HCT116 (cell line): ENCODE results near the gene CAPZB. TPM values are rescaled to one million over a fixed set of nuclear protein-coding genes. Genes with fewer than 3 reads are reported as not detected.

Source experiments
- ATAC-seq: fragments of 200-7000 bp; cut with Tn5 transposase; 2 replicates; pipeline ENCODE4 v1.9.1; 2020; ENCODE audit warnings: mild to moderate bottlenecking, moderate library complexity
- BruUV-seq: library from RNA; stranded (reverse); fragments of 400-500 nt; replicated peaks from 2 replicates; lab custom pipeline; 2021; lab: Mats Ljungman, UMichigan
- CTCF ChIA-PET: fragments of 300-600 bp; sonication (Branson Sonifier 250); formaldehyde crosslinking; loops from one replicate; lab custom pipeline; 2021; ENCODE audit warnings: antibody characterized with exemption; lab: Charles Lee
- POLR2A ChIA-PET: fragments of 300-600, 350-600 bp; sonication (Branson Sonifier 250); formaldehyde crosslinking; loops from one replicate; lab custom pipeline; 2021; ENCODE audit warnings: antibody characterized with exemption; lab: Charles Lee
- RAD21 ChIA-PET, 2 experiments: fragments of 300-600 bp; sonication (Branson Sonifier 250); formaldehyde crosslinking; loops; one replicate each; lab custom pipeline; 2023; ENCODE audit warnings: low total read pairs in 2 of 2; ENCODE audit not compliant: uncharacterized antibody in 2 of 2, unreplicated experiment in 2 of 2, low non-redundant PET in 1 of 2; lab: Charles Lee
- DNase-seq: peaks from one replicate; pipeline ENCODE4 v3.0.0-alpha.2; 2010; ENCODE audit warnings: low read depth, low spot score
- H2AFZ ChIP-seq: fragments of 200-600 bp; shearing (Covaris generic), sonication (generic); 2 replicates; pipeline ENCODE4 v1.6.1; 2017; ENCODE audit warnings: low read depth, mixed run types, mixed read lengths, antibody characterized with exemption, low read length; ENCODE audit not compliant: poor library complexity, severe bottlenecking
- H3K27ac ChIP-seq: 2 replicates; pipeline ENCODE4 v1.5.1; 2012; ENCODE audit warnings: low read depth, low read length
- H3K27me3 ChIP-seq: fragments of 200-600 bp; sonication (generic); 2 replicates; pipeline ENCODE4 v1.6.1; 2016; ENCODE audit warnings: mixed run types, low read length, mixed read lengths; ENCODE audit not compliant: insufficient read depth
- H3K36me3 ChIP-seq, 2 experiments: fragments of 200-500 bp in 1 of 2; fragments of 200-600 bp in 1 of 2; sonication (Bioruptor generic) in 1 of 2; sonication (generic) in 1 of 2; 2 replicates each; pipeline versions ENCODE4 v1.5.1 to v1.6.1; 2014 to 2016; ENCODE audit warnings: low read length in 2 of 2, inconsistent platforms in 1 of 2, mixed read lengths in 1 of 2, mixed run types in 1 of 2; ENCODE audit not compliant: insufficient read depth in 2 of 2, control insufficient read depth in 1 of 2
- H3K4me1 ChIP-seq, 2 experiments: fragments of 200-600 bp in 1 of 2; sonication (generic) in 1 of 2; 2 replicates each; pipeline versions ENCODE4 v1.5.1 to v1.6.1; 2012 to 2017; ENCODE audit warnings: low read length in 2 of 2, inconsistent platforms in 1 of 2, mild to moderate bottlenecking in 1 of 2, mixed read lengths in 1 of 2, mixed run types in 1 of 2, moderate library complexity in 1 of 2; ENCODE audit not compliant: insufficient read depth in 2 of 2, control insufficient read depth in 1 of 2
- H3K4me2 ChIP-seq: fragments of 200-600 bp; sonication (generic); 2 replicates; pipeline ENCODE4 v1.6.1; 2017; ENCODE audit warnings: mixed run types, low read length, mixed read lengths
- H3K4me3 ChIP-seq, 2 experiments: fragments of 200-600 bp in 1 of 2; sonication (generic) in 1 of 2; replicated peaks in 1 of 2; 2 replicates each; pipeline ENCODE4 v1.5.1; 2011 to 2016; ENCODE audit warnings: low read length in 2 of 2, control low read depth in 1 of 2, low read depth in 1 of 2, mild to moderate bottlenecking in 1 of 2, mixed read lengths in 1 of 2, mixed run types in 1 of 2
- H3K79me2 ChIP-seq: fragments of 200-600 bp; sonication (generic); 2 replicates; pipeline ENCODE4 v1.6.1; 2017; ENCODE audit warnings: mild to moderate bottlenecking, mixed run types, low read length, moderate library complexity, mixed read lengths; ENCODE audit not compliant: insufficient read depth
- H3K9ac ChIP-seq: fragments of 200-600 bp; sonication (generic); 2 replicates; pipeline ENCODE4 v1.6.1; 2016; ENCODE audit warnings: low read length, mixed read lengths
- H3K9me2 ChIP-seq: fragments of 200-600 bp; sonication (generic), shearing (Covaris generic); 2 replicates; pipeline ENCODE4 v1.6.1; 2017; ENCODE audit warnings: mixed run types, mild to moderate bottlenecking, moderate library complexity; ENCODE audit not compliant: insufficient read depth
- H3K9me3 ChIP-seq, 2 experiments: fragments of 200-500 bp in 1 of 2; fragments of 200-600 bp in 1 of 2; sonication (Bioruptor generic) in 1 of 2; sonication (generic) in 1 of 2; 2 replicates each; pipeline ENCODE4 v1.6.1; 2014 to 2017; ENCODE audit warnings: low read length in 2 of 2, mixed read lengths in 2 of 2, inconsistent platforms in 1 of 2, low read depth in 1 of 2, mild to moderate bottlenecking in 1 of 2, mixed run types in 1 of 2, moderate library complexity in 1 of 2; ENCODE audit not compliant: control insufficient read depth in 1 of 2, insufficient read depth in 1 of 2
- H4K20me1 ChIP-seq: fragments of 200-600 bp; sonication (generic), shearing (Covaris generic); 2 replicates; pipeline ENCODE4 v1.6.1; 2017; ENCODE audit warnings: mixed run types, mild to moderate bottlenecking, moderate library complexity; ENCODE audit not compliant: insufficient read depth
- CBX3 ChIP-seq: IDR thresholded peaks from 2 replicates; pipeline ENCODE4 v1.6.1; 2012; ENCODE audit warnings: low read depth
- CEBPB ChIP-seq: IDR thresholded peaks from 2 replicates; pipeline ENCODE4 v1.6.1; 2012; ENCODE audit warnings: low read depth
- EGR1 ChIP-seq: IDR thresholded peaks from 2 replicates; pipeline ENCODE4 v1.6.1; 2012; ENCODE audit warnings: low read depth
- EZH2 ChIP-seq: fragments of 200-600 bp; sonication (generic); IDR thresholded peaks from 2 replicates; pipeline ENCODE4 v1.6.1; 2017; ENCODE audit warnings: antibody characterized with exemption, mixed run types
- EZH2phosphoT487 ChIP-seq: fragments of 200-600 bp; IDR thresholded peaks from 2 replicates; pipeline ENCODE4 v1.6.1; 2018; ENCODE audit warnings: antibody characterized with exemption, borderline replicate concordance
- FOSL1 ChIP-seq: IDR thresholded peaks from 2 replicates; pipeline ENCODE4 v1.6.1; 2012; ENCODE audit warnings: low read depth
- MAX ChIP-seq: IDR thresholded peaks from 2 replicates; pipeline ENCODE4 v1.6.1; 2012
- RAD21 ChIP-seq: IDR thresholded peaks from 2 replicates; pipeline ENCODE4 v1.6.1; 2012; ENCODE audit warnings: low read depth, mild to moderate bottlenecking
- SIN3A ChIP-seq: IDR thresholded peaks from 2 replicates; pipeline ENCODE4 v1.6.1; 2012; ENCODE audit warnings: low read depth
- SP1 ChIP-seq: IDR thresholded peaks from 2 replicates; pipeline ENCODE4 v1.6.1; 2012; ENCODE audit warnings: low read depth
- SRF ChIP-seq: IDR thresholded peaks from 2 replicates; pipeline ENCODE4 v1.6.1; 2012; ENCODE audit warnings: low read depth
- ZFX ChIP-seq: fragments of 450-650 bp; IDR thresholded peaks from 2 replicates; pipeline ENCODE4 v1.6.1; 2017
- ZNF274 ChIP-seq: fragments of 200-500 bp; sonication (Bioruptor generic); IDR thresholded peaks from 2 replicates; pipeline ENCODE4 v1.6.1; 2014; ENCODE audit warnings: mild to moderate bottlenecking, low read depth, low read length, inconsistent platforms
- intact Hi-C: fragments of 100-400 bp; cut with micrococcal nuclease; formaldehyde crosslinking; loops from 2 replicates; pipeline ENCODE4 v1.10.0; 2022
- total RNA-seq: library from RNA; stranded (reverse); gene quantifications from one replicate; pipeline ENCODE4 v1.2.1, GENCODE V29; 2021; ENCODE audit not compliant: unreplicated experiment

CAPZB gene
- total RNA-seq, 1 experiment from 2014 or later, result 203 TPM

GRCh38 chr1:19442154-19443096 lies 42.9 kb downstream of the CAPZB start:
- Histone ChIP-seq H3K9ac (no peak overlapping the region), H3K27me3 (no peaks in the 10 kb centered on the region), H2AFZ (no peak overlapping the region), H3K79me2 (peaks cover 92% of the 10 kb centered on the region), H3K4me3 (no peak overlapping the region), H3K9me2 (no peaks in the 10 kb centered on the region), H3K9me3 (no peaks in the 10 kb centered on the region), H3K36me3 (no peaks in the 10 kb centered on the region), H4K20me1 (peaks cover 11% of the 10 kb centered on the region; the same call in 1 of the 2 replicates), H3K27ac (no peak overlapping the region), H3K4me1 (peaks cover 30 to 47% of the 10 kb centered on the region in 2 experiments), H3K4me2 (no peak overlapping the region)
- ATAC-seq (no peak), DNase-seq (no peak)
- RAD21 ChIA-PET, result interaction anchor here (0.7 to 1.6 kb wide), 2 partner anchors 68 to 140 kb away, joined by 3 to 4 read pairs; no protein-coding TSS in a partner anchor
- TF ChIP-seq SIN3A, result no peak
- no peak for TF ChIP-seq FOSL1
- no peak for TF ChIP-seq EZH2phosphoT487
- TF ChIP-seq ZFX, result no peak
- TF ChIP-seq SP1, result no peak
- no peak for TF ChIP-seq CBX3
- no peak for TF ChIP-seq EZH2
- no peak for TF ChIP-seq CEBPB
- TF ChIP-seq RAD21, result no peak
- no peak for TF ChIP-seq SRF
- no peak for TF ChIP-seq ZNF274
- TF ChIP-seq MAX, result no peak
- TF ChIP-seq EGR1, result no peak
- CTCF ChIA-PET, result interaction anchor here (1.5 to 2.7 kb wide), 2 partner anchors 139 to 141 kb away, joined by 3 to 14 read pairs; no protein-coding TSS in a partner anchor
- no TSS peak for BruUV-seq
- POLR2A ChIA-PET, result no interaction called here
- intact Hi-C loops, result no loop called here
